ENCODE measurements around the gene SPIRE2.
"Not testable (repeated sequence)": the region's sequence is repeated elsewhere in the genome, so short reads cannot be mapped to it uniquely, and the experiment has no call there.

The SPIRE2 gene

GRCh38 chr16:89795676-89796075 lies 32.6 kb upstream of the SPIRE2 start:
- no peak for TF ChIP-seq CTCF (IDR thresholded peaks at IDR 0.05; ENCODE audit: insufficient read depth, low read depth, low read length, missing control alignments)
- H3K4me3 ChIP-seq (ENCODE audit: low read depth, low read length): no peak overlapping the region
- DNase-seq (ENCODE audit: low read depth): no peak

- no peak for DNase-seq (ENCODE audit: low read depth)
- no peak overlapping the region for H3K4me3 ChIP-seq (ENCODE audit: low read depth, low read length)
- TF ChIP-seq CTCF (IDR thresholded peaks at IDR 0.05; ENCODE audit: insufficient read depth, low read depth, low read length, missing control alignments): no peak
Observed at GRCh38 chr16:89796104-89796503, 32.2 kb upstream of the SPIRE2 start.

GRCh38 chr16:89798126-89798525 lies 30.1 kb upstream of the SPIRE2 start:
- DNase-seq (ENCODE audit: low read depth): no peak
- no peak for TF ChIP-seq CTCF (IDR thresholded peaks at IDR 0.05; ENCODE audit: insufficient read depth, low read depth, low read length, missing control alignments)
- H3K4me3 ChIP-seq (ENCODE audit: low read depth, low read length): no peak overlapping the region

- no peak for DNase-seq (ENCODE audit: low read depth)
- no peak for TF ChIP-seq CTCF (IDR thresholded peaks at IDR 0.05; ENCODE audit: insufficient read depth, low read depth, low read length, missing control alignments)
- no peak overlapping the region for H3K4me3 ChIP-seq (ENCODE audit: low read depth, low read length)
Observed at GRCh38 chr16:89798832-89799370, 29.4 kb upstream of the SPIRE2 start.

- H3K4me3 ChIP-seq (ENCODE audit: low read depth, low read length): no peak overlapping the region
- no peak for DNase-seq (ENCODE audit: low read depth)
- no peak for TF ChIP-seq CTCF (IDR thresholded peaks at IDR 0.05; ENCODE audit: insufficient read depth, low read depth, low read length, missing control alignments)
Observed at GRCh38 chr16:89801800-89802199, 26.5 kb upstream of the SPIRE2 start.

- no peak for TF ChIP-seq CTCF (IDR thresholded peaks at IDR 0.05; ENCODE audit: insufficient read depth, low read depth, low read length, missing control alignments)
- no peak for DNase-seq (ENCODE audit: low read depth)
- no peak overlapping the region for H3K4me3 ChIP-seq (ENCODE audit: low read depth, low read length)
Observed at GRCh38 chr16:89805136-89805905, 23.0 kb upstream of the SPIRE2 start.

- not testable (repeated sequence) for H3K4me3 ChIP-seq (ENCODE audit: low read depth, low read length); DNase-seq (ENCODE audit: low read depth)
Observed at GRCh38 chr16:89806589-89807193, 21.6 kb upstream of the SPIRE2 start.
